GM21423 (cell line): Measurements from ENCODE around the gene DTD2.
A peak's percentile ranks its signal among the peaks of the same experiment; 100 is the strongest.
"Not testable (repeated sequence)": the region's sequence is repeated elsewhere in the genome, so short reads cannot be mapped to it uniquely, and the experiment has no call there.

Experiments
- ATAC-seq: cut with Tn5 transposase; IDR thresholded peaks from one replicate; pipeline ENCODE4 v1.9.1; 2021; ENCODE audit warnings: mild to moderate bottlenecking, moderate library complexity; ENCODE audit not compliant: unreplicated experiment

Gene DTD2

GRCh38 chr14:31456841-31457664, at the start of gene DTD2:
TSS of gene DTD2 (minus strand) at chr14:31457506. CDS start at chr14:31457393, 113 bp downstream.
- ATAC-seq, result peak; percentile 98

GRCh38 chr14:31505411-31505810, 48.1 kb upstream of the DTD2 start:
- no peak for ATAC-seq

GRCh38 chr14:31501870-31502269, 44.6 kb upstream of the DTD2 start:
- ATAC-seq, result no peak

GRCh38 chr14:31492759-31493498, 35.6 kb upstream of the DTD2 start:
- ATAC-seq, result no peak

GRCh38 chr14:31489691-31490090, 32.4 kb upstream of the DTD2 start:
- peak; percentile 77 for ATAC-seq

GRCh38 chr14:31487886-31488285, 30.6 kb upstream of the DTD2 start, which contains the start of gene GPR33:
TSS of gene GPR33 (minus strand) at chr14:31488039. CDS start at chr14:31483965, 4,074 bp downstream.
- no peak for ATAC-seq

GRCh38 chr14:31486764-31487163, 29.5 kb upstream of the DTD2 start:
- no peak for ATAC-seq

GRCh38 chr14:31484754-31485153, 27.4 kb upstream of the DTD2 start:
- no peak for ATAC-seq

- ATAC-seq, result no peak
These were observed 22.9 kb upstream of the DTD2 start for GRCh38 chr14:31480156-31480555.

GRCh38 chr14:31479027-31479426, 21.7 kb upstream of the DTD2 start:
- no peak for ATAC-seq

- ATAC-seq, result no peak
These were observed 19.9 kb upstream of the DTD2 start for GRCh38 chr14:31477248-31477647.

GRCh38 chr14:31476131-31476866, 19.0 kb upstream of the DTD2 start:
- ATAC-seq, result no peak

GRCh38 chr14:31466554-31466953, 9.2 kb upstream of the DTD2 start:
- ATAC-seq, result no peak

GRCh38 chr14:31465111-31465510, 7.8 kb upstream of the DTD2 start:
- ATAC-seq, result no peak

GRCh38 chr14:31462450-31462849, 5.1 kb upstream of the DTD2 start:
- ATAC-seq, result not testable (repeated sequence)

- no peak for ATAC-seq
These were observed 4.2 kb upstream of the DTD2 start for GRCh38 chr14:31461545-31461944.

- ATAC-seq, result no peak
These were observed 656 bp upstream of the DTD2 start for GRCh38 chr14:31457665-31458659.

- no peak for ATAC-seq
These were observed 7.2 kb downstream of the DTD2 start for GRCh38 chr14:31449971-31450610.

- no peak for ATAC-seq
These were observed 8.2 kb downstream of the DTD2 start for GRCh38 chr14:31449136-31449535.

- no peak for ATAC-seq
These were observed 11.6 kb downstream of the DTD2 start for GRCh38 chr14:31445703-31446102.
